SK-N-DZ (cell line): ENCODE results near the gene VRK3.

Source experiments
- DNase-seq: peaks from one replicate; pipeline ENCODE4 v3.0.0-alpha.2; 2015; ENCODE audit warnings: low spot score

Gene VRK3

GRCh38 chr19:50030937-50031336 is 5.8 kb upstream of the VRK3 start:
- DNase-seq = no peak

DNA sequence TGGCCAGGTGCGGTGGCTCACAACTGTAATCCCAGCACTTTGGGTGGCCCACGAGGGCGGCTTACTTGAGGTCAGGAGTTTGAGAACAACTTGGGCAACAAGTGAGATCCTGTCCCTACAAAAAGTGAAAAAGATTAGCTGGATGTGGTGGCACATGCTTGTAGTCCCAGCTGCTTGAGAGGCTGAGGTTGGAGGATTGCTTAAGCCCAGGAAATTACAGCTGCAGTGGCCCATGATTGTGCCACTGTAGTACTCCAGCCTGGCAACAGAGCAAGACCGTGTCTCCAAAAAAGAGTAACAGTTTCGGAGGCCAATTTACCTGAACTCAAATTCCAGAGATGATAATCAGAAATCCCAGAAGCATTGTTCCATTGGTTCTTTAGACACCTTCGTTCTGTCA is 5.1 kb upstream of the VRK3 start:
- DNase-seq = no peak

DNA sequence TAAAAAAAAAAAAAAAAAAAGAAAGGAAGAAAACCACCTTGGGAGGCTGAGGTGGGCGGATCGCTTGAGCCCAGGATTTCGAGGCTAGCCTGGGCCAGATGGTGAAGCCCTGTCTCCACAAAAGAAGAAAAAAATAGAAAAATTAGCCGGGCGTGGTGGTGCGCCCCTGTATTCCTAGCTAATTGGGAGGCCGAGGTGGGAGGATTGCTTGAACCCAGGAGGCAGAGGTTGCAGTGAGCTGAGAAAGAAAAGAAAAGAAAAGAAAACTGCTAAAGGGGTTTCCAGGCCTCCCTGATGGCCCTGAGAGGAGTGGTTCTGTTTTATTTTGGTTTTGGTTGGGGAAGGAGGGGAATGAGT is 1.4 kb upstream of the VRK3 start:
- DNase-seq = no peak

- DNase-seq = peak; percentile 93
Observed at GRCh38 chr19:50025794-50026549, 800 bp upstream of the VRK3 start, which contains the start of gene ZNF473. TSS of gene ZNF473 (plus strand) at chr19:50026005. CDS start at chr19:50031083, 5,078 bp downstream.

DNA sequence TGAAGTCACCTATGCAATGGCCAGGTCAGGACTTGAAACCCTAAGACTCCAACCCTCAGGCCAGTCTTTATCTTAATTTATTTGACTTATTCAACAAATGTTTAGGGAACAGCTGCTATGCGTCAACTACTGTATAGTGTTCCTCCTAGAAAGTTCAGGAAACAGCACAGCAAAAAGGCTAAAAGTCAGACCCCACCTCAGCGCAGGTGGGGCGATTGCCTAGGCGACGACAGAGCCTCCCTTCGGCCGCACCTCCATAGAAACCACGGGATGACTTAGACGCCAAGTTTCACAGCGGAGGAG is 502 bp downstream of the VRK3 start:
- DNase-seq = no peak

DNA sequence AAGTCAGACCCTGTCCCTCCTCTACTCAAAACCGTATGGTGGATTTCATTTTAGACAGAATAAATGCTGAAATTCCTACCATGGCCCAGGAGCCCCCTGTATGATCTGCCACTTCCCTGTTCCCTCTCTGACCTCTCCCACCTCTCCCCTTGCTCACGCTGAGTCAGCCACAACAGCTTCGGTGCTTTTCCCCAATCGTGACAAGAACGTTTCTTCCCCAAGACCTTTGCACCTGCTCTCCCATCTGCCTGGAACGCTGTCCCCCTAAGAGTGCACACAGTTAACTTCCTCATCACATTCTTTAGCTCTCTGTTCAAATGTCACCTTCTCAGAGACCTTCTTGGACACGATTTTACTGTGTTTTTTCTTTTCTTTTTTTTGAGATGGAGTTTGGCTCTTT is 2.3 kb downstream of the VRK3 start:
- no peak for DNase-seq

DNA sequence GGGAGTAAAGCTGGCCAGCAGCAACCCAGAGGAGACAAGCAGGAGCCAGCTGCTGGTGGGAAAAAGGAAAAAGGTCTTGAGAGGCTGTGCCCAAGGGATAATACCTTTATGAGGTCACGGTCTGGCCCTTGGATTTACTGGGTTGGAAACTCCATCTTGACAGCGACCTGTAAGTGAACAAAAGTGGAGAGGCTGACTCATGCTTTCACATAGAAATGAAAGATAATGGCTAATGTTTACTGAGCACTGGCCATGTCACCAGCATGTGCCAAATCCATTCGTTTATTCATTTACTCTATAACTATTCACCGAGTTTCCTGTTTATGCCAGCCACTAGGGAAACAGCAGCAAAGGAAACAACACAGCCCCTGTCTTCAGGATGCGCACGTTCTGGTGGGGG is 4.7 kb downstream of the VRK3 start:
- no peak for DNase-seq

DNA sequence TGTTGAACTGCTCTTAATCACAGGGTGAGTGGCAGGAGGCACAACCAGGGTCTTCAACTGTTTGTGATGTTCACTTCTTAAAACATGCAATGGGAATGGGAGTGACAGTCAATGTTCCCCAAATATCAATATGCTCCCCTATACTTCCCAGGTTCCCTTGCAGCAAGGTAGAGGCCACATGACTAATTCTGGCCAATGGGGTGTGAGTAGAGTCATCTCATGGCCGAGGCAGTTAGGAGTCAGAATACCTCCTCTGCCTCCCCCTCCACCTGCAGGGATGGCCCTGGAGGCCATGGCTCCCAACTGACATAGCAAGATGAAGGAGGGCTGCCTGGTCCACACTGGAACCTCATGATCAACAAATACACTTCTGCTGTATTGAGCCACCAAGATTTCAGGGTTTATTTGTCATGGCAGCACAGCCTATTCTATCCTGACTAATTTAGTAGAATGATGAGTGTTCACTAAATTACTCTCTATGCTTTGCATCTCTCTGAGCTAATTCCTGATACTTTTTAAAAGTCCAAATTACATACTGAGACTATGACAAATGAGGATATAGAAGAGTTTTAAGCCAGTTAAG is 8.9 kb downstream of the VRK3 start:
- DNase-seq = no peak

GRCh38 chr19:50008532-50008931 is 16.6 kb downstream of the VRK3 start:
- DNase-seq = no peak

DNA sequence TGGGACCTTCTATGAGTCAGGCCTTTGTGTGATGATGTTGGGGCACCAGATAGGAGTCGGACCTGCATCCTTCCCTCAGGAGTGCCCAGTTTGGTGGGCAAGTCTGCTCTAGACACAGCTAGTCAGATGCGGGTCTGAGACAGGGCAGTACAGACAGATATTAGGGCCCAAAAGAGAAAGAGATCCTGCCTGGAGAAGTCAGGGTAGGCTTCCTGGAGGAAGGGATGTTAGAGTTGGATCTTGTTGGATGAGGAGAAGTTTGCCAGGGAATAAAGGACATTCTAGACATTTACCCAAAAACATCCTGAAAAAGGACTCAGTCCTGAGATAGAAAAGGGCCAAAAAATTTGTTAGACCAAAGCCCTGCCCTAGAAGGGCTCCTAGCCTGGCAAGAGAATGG is 17.2 kb downstream of the VRK3 start:
- no peak for DNase-seq

- no peak for DNase-seq
Observed at GRCh38 chr19:50007170-50007569, 18.0 kb downstream of the VRK3 start.

DNA sequence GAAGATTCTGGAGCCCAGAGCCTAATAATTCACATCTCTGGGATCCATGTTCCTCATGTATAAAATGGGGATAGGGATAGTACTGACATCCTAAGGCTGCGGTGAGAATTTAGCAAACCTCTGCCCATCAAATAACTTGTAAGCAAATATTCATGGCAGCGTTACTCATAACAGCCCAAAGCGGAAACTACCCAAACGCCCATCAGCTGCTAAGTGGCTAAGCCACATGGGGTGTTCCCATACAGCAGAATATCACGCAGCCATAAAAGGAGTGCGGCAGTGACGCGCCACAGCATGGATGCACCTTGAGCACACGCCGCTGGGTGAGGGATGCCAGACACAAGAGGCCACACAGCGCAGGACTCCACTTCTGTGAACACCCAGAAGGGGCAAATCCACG is 19.7 kb downstream of the VRK3 start:
- DNase-seq = no peak

- no peak for DNase-seq
Observed at GRCh38 chr19:50003810-50004419, 21.3 kb downstream of the VRK3 start.

- DNase-seq = no peak
Observed at GRCh38 chr19:50003254-50003788, 21.9 kb downstream of the VRK3 start.

- DNase-seq = no peak
Observed at GRCh38 chr19:50002386-50002960, 22.7 kb downstream of the VRK3 start.

- DNase-seq = no peak
Observed at GRCh38 chr19:50001775-50002174, 23.4 kb downstream of the VRK3 start.

- no peak for DNase-seq
Observed at GRCh38 chr19:50000841-50001557, 24.2 kb downstream of the VRK3 start.

GRCh38 chr19:50000038-50000840 is 24.9 kb downstream of the VRK3 start:
- DNase-seq = no peak

DNA sequence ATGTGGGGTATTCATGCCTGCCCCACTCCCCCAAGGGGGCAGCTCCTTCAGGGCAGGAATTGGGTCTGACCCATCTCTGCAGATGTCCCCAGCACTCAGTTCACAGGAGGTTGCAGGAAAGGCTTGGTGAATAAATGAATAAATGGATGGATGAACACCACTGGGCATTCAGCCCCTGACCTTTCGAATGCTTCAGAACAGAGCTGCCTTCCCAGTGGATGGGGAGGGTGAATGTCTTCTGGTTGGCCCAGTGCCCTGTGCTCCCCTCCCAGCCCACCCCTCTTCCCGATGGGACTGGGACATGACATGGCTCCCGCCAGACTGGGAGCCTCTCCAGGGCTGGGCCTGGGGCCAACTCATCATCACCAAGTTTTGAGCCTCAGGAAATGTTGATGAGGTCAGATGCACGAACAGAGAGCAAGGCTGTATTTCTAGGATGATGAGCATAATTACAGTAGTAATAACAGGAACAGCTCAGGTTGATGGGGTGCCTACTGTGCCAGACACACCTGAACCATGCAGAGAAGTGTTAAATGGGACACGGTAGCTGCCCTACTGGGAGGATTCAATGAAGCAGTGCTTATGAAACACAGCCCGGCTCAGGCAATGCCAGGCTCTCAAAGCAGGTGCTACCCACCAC is 25.7 kb downstream of the VRK3 start:
- no peak for DNase-seq

- peak; percentile 37 for DNase-seq
Observed at GRCh38 chr19:49997709-49998108, 27.5 kb downstream of the VRK3 start.

DNA sequence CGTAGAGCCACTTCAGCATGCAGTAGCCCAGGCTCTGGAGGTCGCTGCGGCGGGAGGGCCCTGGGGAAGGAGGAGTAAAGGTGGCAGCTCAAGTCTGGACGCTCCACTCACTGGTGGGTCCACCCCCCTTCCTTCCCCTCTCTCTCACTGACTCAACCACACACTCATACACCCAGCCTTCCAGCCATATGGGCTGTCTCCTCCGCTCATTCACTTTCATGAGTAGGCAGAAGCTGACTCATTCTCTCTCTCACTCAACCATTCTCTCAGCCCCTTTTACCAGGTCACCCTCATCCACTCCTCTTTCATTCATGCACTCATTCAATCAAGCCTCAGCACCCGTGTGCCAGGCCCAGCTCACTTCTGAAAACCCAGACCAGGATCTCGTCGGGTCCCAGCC is 36.7 kb downstream of the VRK3 start:
- DNase-seq = no peak
